B cell (primary cell): Measurements from ENCODE around the gene ATP8A2. TPM values are rescaled to one million over a fixed set of nuclear protein-coding genes. Genes with fewer than 3 reads are reported as not detected.

Source experiments
- ATAC-seq: fragments of 200-7000 bp; cut with Tn5 transposase; one replicate; pipeline ENCODE4 v1.10.0; 2021; ENCODE audit warnings: low read depth, mild to moderate bottlenecking, moderate number of reproducible peaks, moderate library complexity
- CTCF ChIA-PET: fragments of 350-600 bp; sonication (Branson Sonifier 250); formaldehyde crosslinking; loops from one replicate; lab custom pipeline; 2021; ENCODE audit warnings: antibody characterized with exemption, inconsistent platforms; lab: Charles Lee
- POLR2A ChIA-PET: fragments of 350-600 bp; sonication (Branson Sonifier 250); formaldehyde crosslinking; loops from one replicate; lab custom pipeline; 2021; ENCODE audit warnings: antibody characterized with exemption; lab: Charles Lee
- DNase-seq: peaks from one replicate; pipeline ENCODE4 v3.0.0; 2013
- H2AFZ ChIP-seq: 2 replicates; pipeline ENCODE4 v1.6.1; 2012; ENCODE audit warnings: mild to moderate bottlenecking, low read depth, low read length; ENCODE audit not compliant: insufficient read depth, poor library complexity, severe bottlenecking
- H3K27ac ChIP-seq, 2 donors: 1 replicate in 1 of 2; 2 replicates in 1 of 2; pipeline ENCODE4 v1.5.1; 2012 to 2013; ENCODE audit warnings: low read length in 2 of 2, mild to moderate bottlenecking in 2 of 2, moderate library complexity in 1 of 2
- H3K27me3 ChIP-seq, 4 experiments: fragments of 200-600 bp in 1 of 4; sonication (generic) in 1 of 4; replicated peaks in 1 of 4; 1 replicate in 2 of 4; 2 replicates in 2 of 4; pipeline versions ENCODE4 v1.6.1 to v1.7.0; 2013 to 2016; ENCODE audit warnings: low read length in 3 of 4, mild to moderate bottlenecking in 2 of 4, mixed read lengths in 1 of 4, moderate library complexity in 1 of 4; ENCODE audit not compliant: insufficient read depth in 4 of 4, control insufficient read depth in 3 of 4; ENCODE audit errors: control extremely low read depth in 1 of 4
- H3K36me3 ChIP-seq, 2 experiments: replicated peaks in 1 of 2; 1 replicate in 1 of 2; 2 replicates in 1 of 2; pipeline versions ENCODE4 v1.6.1 to v1.7.1; 2013; ENCODE audit warnings: low read length in 1 of 2; ENCODE audit not compliant: insufficient read depth in 2 of 2, control insufficient read depth in 1 of 2; ENCODE audit errors: control extremely low read depth in 1 of 2, extremely low read depth in 1 of 2
- H3K4me1 ChIP-seq, 2 donors: fragments of 200-600 bp in 1 of 2; sonication (generic) in 1 of 2; 1 replicate in 1 of 2; 2 replicates in 1 of 2; pipeline versions ENCODE4 v1.5.1 to v1.6.1; 2013 to 2017; ENCODE audit warnings: low read length in 2 of 2; ENCODE audit not compliant: control insufficient read depth in 2 of 2, insufficient read depth in 2 of 2
- H3K4me2 ChIP-seq: replicated peaks from 2 replicates; pipeline ENCODE3; 2012; ENCODE audit warnings: mild to moderate bottlenecking, low read depth, low read length; ENCODE audit not compliant: poor library complexity, severe bottlenecking
- H3K4me3 ChIP-seq, 5 experiments: fragments of 200-600 bp in 1 of 5; sonication (generic) in 1 of 5; 1 replicate in 3 of 5; 2 replicates in 2 of 5; pipeline versions ENCODE4 v1.5.1 to v1.7.0; 2011 to 2016; ENCODE audit warnings: low read length in 4 of 5, mild to moderate bottlenecking in 4 of 5, low read depth in 2 of 5, control low read depth in 1 of 5, moderate library complexity in 1 of 5; ENCODE audit not compliant: insufficient read depth in 1 of 5; ENCODE audit errors: control extremely low read depth in 1 of 5, extremely low read depth in 1 of 5
- H3K79me2 ChIP-seq: fragments of 200-600 bp; sonication (generic); one replicate; pipeline ENCODE4 v1.6.0; 2016; ENCODE audit warnings: low read length; ENCODE audit not compliant: control insufficient read depth, insufficient read depth
- H3K9ac ChIP-seq: fragments of 200-600 bp; sonication (generic); 2 replicates; pipeline ENCODE4 v1.6.1; 2017; ENCODE audit warnings: mild to moderate bottlenecking, low read length, moderate library complexity
- H3K9me3 ChIP-seq, 3 donors: one replicate each; pipeline versions ENCODE4 v1.6.1 to v1.7.1; 2013; ENCODE audit warnings: low read length in 2 of 3; ENCODE audit not compliant: control insufficient read depth in 2 of 3, insufficient read depth in 1 of 3; ENCODE audit errors: control extremely low read depth in 1 of 3
- H4K20me1 ChIP-seq: 2 replicates; pipeline ENCODE4 v1.6.0; 2012; ENCODE audit warnings: mild to moderate bottlenecking, low read length; ENCODE audit not compliant: insufficient read depth, control insufficient read depth, poor library complexity, severe bottlenecking
- H3K27ac Mint-ChIP-seq: one replicate; pipeline ENCODE4 v1.8.0; 2021; ENCODE audit warnings: mixed read lengths
- H3K27me3 Mint-ChIP-seq: one replicate; pipeline ENCODE4 v1.8.0; 2021; ENCODE audit warnings: mixed read lengths
- H3K4me1 Mint-ChIP-seq: one replicate; pipeline ENCODE4 v1.8.0; 2021; ENCODE audit warnings: mixed read lengths
- H3K4me3 Mint-ChIP-seq: one replicate; pipeline ENCODE4 v1.8.0; 2021; ENCODE audit warnings: mixed read lengths
- H3K9me3 Mint-ChIP-seq: one replicate; pipeline ENCODE4 v1.8.0; 2022; ENCODE audit warnings: mixed read lengths; ENCODE audit not compliant: insufficient read depth
- CTCF ChIP-seq: fragments of 200-600 bp; IDR thresholded peaks from one replicate; pipeline ENCODE4 v1.8.0; 2022; ENCODE audit warnings: antibody characterized with exemption, mild to moderate bottlenecking
- EZH2 ChIP-seq: IDR thresholded peaks from 2 replicates; pipeline ENCODE4 v1.6.1; 2012; ENCODE audit warnings: borderline replicate concordance, low read depth, mild to moderate bottlenecking, moderate library complexity, low read length; ENCODE audit not compliant: insufficient read depth, poor library complexity, severe bottlenecking
- WGBS: methylation state at CpG from one replicate; pipeline ENCODE4 v1.1.5; 2013; ENCODE audit warnings: missing lambda C conversion rate; ENCODE audit not compliant: insufficient coverage; 5-methylcytosine and 5-hydroxymethylcytosine counted together
- intact Hi-C: fragments of 100-400 bp; cut with micrococcal nuclease; formaldehyde crosslinking; loops from one replicate; pipeline ENCODE4 v1.10.0; 2022
- polyA plus RNA-seq: library from polyadenylated mRNA; depleted of rRNA; stranded (reverse); fragments of >200 nt; gene quantifications from 2 replicates; pipeline ENCODE4 v1.2.3, GENCODE V29; 2012
- total RNA-seq, 2 donors: library from RNA; stranded (reverse); fragments of 120-200 nt in 1 of 2; gene quantifications; 1 replicate in 1 of 2; 2 replicates in 1 of 2; pipeline versions ENCODE4 v1.2.3 to v1.2.4, GENCODE V29; 2013 to 2022

The ATP8A2 gene
- total and polyA plus RNA-seq, 2 donors (not counting 1 experiment from before 2014, with no cell fraction given) = not detected

- Histone ChIP-seq H3K36me3 (no peaks in the 10 kb centered on the region), H2AFZ (no peak overlapping the region), H3K27ac (no peak overlapping the region), H3K79me2 (no peaks in the 10 kb centered on the region), H4K20me1 (no peaks in the 10 kb centered on the region), H3K9ac (no peak overlapping the region), H3K4me1 (no peaks in the 10 kb centered on the region), H3K4me3 (no peak overlapping the region), H3K9me3 (peaks cover 0 to 2% (median 0%) of the 10 kb centered on the region in 3 donors), H3K4me2 (no peak overlapping the region), H3K27me3 (no peaks in the 10 kb centered on the region)
- ATAC-seq (no peak), DNase-seq (no peak)
- intact Hi-C loops = no loop called here
- Mint-ChIP-seq H3K27me3 (peaks cover 5% of the 10 kb centered on the region), H3K4me1 (no peaks in the 10 kb centered on the region), H3K9me3 (peaks cover 7% of the 10 kb centered on the region), H3K4me3 (no peak overlapping the region), H3K27ac (no peak overlapping the region)
- ChIA-PET POLR2A (no interaction called here), CTCF (no interaction called here)
- WGBS = 80% methylated on average over 1 of the region's 7 CpGs
- TF ChIP-seq EZH2 (no peak), CTCF (no peak)
Observed at GRCh38 chr13:25607096-25607495, 235.3 kb downstream of the ATP8A2 start.

GRCh38 chr13:25608181-25608580 lies 236.4 kb downstream of the ATP8A2 start:
- Histone ChIP-seq H3K27ac (no peak overlapping the region), H3K4me2 (no peak overlapping the region), H2AFZ (no peak overlapping the region), H3K9me3 (peaks cover 0 to 2% (median 0%) of the 10 kb centered on the region in 3 donors), H3K79me2 (no peaks in the 10 kb centered on the region), H3K9ac (no peak overlapping the region), H3K4me3 (no peak overlapping the region), H4K20me1 (no peaks in the 10 kb centered on the region), H3K36me3 (no peaks in the 10 kb centered on the region), H3K4me1 (no peaks in the 10 kb centered on the region), H3K27me3 (no peaks in the 10 kb centered on the region)
- H3K4me3 Mint-ChIP-seq = no peak overlapping the region
- H3K9me3 Mint-ChIP-seq = peaks cover 7% of the 10 kb centered on the region
- CTCF ChIA-PET = no interaction called here
- WGBS = no CpG with 5 or more reads among the region's 2 CpGs
- no peak for DNase-seq
- TF ChIP-seq EZH2 (no peak), CTCF (no peak)
- H3K27me3 Mint-ChIP-seq = no peaks in the 10 kb centered on the region
- ATAC-seq = no peak
- intact Hi-C loops = no loop called here
- no peak overlapping the region for H3K27ac Mint-ChIP-seq
- POLR2A ChIA-PET = no interaction called here
- no peaks in the 10 kb centered on the region for H3K4me1 Mint-ChIP-seq
